GM18511 (cell line): ENCODE measurements around the gene PLET1.

Experiments used
- ATAC-seq: cut with Tn5 transposase; IDR thresholded peaks from one replicate; pipeline ENCODE4 v1.9.1; 2021; ENCODE audit warnings: mild to moderate bottlenecking, moderate library complexity; ENCODE audit not compliant: unreplicated experiment

The PLET1 gene

GRCh38 chr11:112248201-112248600, 12.5 kb downstream of the PLET1 start:
- no peak for ATAC-seq

DNA sequence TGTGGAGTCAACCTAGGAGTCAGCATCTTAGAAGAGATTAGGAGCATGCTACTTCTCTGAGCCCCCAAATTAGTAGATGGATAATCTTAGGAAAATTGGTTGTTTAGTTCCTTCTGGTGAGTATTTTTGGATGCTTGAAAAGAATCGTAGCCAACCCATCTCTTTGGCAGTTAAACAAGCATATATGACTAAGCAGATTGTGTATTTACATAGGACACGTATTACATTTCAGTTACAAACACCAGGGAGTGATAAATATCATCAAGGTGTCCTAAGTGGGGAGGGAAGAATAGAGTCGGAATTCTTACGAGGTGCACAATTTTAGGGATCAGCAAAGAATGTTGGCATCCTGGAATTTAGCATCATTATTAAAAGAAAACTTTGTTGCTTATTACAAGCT, 13.5 kb downstream of the PLET1 start:
- no peak for ATAC-seq

GRCh38 chr11:112241486-112241885, 19.2 kb downstream of the PLET1 start:
- ATAC-seq: no peak

DNA sequence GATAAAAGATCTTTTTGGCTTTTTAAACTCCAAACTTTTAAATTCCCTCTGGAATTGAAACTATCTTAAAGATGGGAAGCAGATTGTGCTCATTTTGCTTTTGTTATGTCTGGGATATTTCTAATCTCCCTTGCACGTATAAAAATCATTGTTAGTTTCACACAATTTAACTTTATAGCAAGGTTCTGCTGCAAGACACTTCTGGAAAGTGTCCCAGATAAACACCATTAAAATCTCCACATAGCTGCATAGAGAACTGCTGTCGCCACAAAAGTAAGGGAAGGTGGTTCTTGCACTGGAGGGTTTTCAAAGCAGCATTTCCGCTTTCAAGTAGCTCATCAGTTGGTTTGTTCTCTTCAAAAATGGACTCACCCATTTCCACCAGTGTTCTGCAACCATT, 22.6 kb downstream of the PLET1 start:
- no peak for ATAC-seq

GRCh38 chr11:112237451-112237850, 23.2 kb downstream of the PLET1 start:
- ATAC-seq: no peak

DNA sequence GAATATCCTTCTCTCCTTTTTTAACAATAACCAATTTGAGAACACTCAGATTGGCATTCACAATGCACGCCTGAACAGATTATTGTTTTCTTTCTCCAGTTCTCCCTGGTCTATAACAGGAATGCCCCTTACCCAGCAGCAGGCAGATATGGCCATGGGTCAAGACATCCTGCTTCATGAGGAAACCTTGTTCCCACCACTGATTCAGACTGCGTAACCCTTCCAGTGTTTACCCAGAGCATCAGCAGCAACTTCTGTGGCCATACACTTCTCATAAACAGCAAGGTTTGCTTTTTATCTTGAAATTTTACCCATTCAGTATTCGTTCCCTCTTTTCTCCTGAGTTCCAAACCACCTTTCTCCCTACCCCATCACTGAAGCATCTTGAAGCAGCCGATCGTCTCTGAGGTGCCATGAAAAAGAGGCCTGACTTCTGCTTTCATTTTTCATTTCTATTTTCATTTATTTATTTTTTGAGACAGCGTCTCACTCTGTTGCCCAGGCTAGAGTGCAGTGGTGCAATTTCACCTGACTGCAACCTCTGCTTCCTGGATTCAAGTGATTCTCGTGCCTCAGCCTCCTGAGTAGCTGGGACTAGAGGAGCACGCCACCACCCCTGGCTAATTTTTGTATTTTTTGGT, 24.8 kb downstream of the PLET1 start:
- ATAC-seq: peak; percentile 77

- no peak for ATAC-seq
Observed at GRCh38 chr11:112231952-112232351, 28.7 kb downstream of the PLET1 start.

DNA sequence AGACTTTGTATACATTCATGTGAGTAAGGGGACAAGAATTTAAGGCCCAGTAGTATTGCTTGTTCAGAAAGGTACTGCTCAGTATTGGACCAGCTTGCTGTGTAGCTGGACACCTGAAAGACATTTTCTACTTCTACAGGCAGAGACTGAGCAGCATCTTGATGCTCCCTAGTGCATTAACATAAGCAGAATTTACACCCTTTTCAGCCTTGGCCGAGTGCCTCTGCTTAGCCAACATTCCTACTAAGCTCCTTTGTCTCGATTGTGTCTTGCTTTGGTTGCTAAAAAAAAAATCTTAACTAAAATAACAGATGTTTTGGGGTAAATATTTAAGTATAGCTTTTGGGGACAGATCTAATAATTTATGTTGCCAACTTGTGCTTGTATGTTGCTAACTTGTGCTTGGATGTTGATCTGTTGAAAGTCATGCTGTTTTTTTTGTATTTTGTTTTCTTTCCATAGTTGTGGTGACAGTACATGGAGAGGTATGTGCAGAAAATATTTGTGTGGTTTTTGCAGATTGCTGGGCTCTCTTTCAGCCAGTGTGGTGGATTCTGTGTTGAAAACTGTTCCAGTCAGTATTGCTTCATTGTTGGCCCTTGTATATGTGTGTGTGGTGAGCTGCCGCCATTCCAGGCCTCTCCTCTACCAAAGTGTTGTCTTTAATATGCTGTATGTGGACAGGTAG, 30.8 kb downstream of the PLET1 start:
- ATAC-seq: no peak

GRCh38 chr11:112229159-112229558, 31.5 kb downstream of the PLET1 start:
- no peak for ATAC-seq

DNA sequence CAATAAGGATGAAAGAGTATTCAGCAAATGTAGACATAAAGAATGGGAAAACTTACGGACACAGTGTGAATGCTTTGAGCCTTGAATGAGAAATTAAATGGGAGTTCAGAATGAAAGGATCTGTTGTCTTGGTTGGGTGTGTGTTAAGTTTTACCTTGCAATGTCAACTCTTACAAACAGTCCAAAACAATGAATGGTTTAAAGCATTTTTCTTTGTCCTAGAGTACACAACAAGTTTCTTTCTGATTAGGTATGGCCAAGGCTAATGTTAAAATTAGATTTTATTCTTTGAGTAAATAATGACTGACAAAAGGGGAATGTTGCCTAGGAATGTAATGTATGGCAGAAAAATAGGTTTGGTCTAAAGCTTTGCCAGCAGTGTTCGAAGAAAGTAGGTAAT, 32.0 kb downstream of the PLET1 start:
- no peak for ATAC-seq

- ATAC-seq: no peak
Observed at GRCh38 chr11:112227471-112227870, 33.2 kb downstream of the PLET1 start.

GRCh38 chr11:112226831-112227401, 33.7 kb downstream of the PLET1 start:
- peak; percentile 57 for ATAC-seq

GRCh38 chr11:112226062-112226830, 34.4 kb downstream of the PLET1 start, which contains the start of gene PTS:
Gene PTS (plus strand): TSS chr11:112226428. CDS start chr11:112226444, 16 bp downstream.
- peak; percentile 97 for ATAC-seq

- ATAC-seq: no peak
Observed at GRCh38 chr11:112225753-112226061, 35.0 kb downstream of the PLET1 start.

DNA sequence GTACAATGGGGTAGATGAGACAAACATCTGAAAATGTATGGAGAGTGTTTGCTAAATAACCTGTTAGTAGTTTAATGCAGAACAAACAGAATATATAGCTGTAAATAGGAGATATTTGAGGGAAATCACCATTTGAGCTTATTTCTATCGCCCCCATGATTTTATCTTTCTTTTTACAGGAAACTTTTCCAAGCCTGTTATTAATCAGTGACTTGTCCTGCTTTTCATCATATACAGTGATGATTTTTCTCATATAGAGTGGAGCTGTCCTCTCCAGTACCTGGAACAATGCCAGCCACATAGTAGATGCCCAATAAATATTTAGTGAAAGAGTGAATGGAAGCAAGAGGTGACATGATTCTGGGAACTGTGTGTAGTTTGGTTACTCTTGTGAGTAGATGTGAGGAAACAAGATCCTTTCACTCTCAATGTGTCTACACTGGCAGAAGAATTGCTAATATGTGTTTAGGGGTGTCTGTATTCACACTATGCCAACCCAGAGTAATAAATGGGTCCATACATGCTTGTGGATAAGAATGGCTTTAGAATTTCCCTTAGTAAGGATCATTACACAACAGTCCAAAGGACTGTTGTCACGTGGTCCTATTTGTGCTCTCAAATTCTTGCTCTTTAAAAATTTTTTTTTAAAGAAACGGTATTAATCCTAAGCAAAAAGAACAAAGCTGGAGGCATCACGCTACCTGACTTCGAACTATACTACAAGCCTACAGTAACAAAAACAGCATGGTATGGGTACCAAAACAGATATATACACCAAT, 36.7 kb downstream of the PLET1 start:
- no peak for ATAC-seq

GRCh38 chr11:112223121-112223520, 37.5 kb downstream of the PLET1 start:
- no peak for ATAC-seq

DNA sequence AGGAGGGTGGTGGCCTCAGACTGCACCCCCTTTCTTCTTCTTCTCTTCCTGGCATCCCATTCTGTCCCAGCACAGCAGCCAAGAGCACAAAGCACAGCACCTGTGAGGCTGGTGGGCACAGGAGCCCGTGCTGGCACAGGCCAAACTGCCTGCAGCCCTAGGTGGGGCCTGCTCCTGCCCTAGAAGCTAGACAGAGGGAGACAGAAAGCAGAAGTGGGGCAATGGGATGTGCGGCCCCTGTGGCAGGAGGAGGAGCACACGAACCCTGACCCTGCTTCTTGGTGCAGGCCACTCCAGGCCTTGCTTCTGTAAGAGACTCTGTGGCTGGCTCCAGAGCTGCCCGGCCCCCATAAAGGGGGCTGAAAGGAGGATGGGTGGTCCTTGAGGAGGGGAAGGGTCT, 38.4 kb downstream of the PLET1 start:
- ATAC-seq: no peak

DNA sequence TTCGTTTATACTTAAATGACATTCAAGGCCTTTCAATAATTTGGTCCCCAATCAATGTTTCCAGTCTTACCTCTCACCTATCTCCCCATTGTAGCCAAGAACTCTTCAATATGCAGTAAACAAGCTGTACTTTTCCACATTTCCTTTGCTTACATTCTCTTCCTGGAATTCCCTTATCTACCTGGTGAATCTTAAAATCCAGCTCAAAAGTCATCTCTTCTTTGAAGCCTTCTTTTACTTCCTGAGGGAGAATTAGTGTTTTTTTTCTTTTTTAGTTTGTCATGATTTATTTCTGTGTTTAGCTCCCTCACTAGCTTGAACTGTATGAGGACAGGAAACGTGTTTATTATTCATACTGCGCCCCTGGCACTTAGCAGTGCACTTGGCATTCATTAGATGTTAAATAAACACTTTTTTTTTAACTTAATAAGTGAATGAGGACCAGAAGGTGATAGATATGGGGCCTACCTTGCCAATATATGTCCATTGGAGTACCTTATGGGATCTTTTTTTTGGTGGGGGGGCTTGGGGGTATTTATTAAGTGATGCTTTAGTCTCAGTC, 39.3 kb downstream of the PLET1 start:
- ATAC-seq: no peak

DNA sequence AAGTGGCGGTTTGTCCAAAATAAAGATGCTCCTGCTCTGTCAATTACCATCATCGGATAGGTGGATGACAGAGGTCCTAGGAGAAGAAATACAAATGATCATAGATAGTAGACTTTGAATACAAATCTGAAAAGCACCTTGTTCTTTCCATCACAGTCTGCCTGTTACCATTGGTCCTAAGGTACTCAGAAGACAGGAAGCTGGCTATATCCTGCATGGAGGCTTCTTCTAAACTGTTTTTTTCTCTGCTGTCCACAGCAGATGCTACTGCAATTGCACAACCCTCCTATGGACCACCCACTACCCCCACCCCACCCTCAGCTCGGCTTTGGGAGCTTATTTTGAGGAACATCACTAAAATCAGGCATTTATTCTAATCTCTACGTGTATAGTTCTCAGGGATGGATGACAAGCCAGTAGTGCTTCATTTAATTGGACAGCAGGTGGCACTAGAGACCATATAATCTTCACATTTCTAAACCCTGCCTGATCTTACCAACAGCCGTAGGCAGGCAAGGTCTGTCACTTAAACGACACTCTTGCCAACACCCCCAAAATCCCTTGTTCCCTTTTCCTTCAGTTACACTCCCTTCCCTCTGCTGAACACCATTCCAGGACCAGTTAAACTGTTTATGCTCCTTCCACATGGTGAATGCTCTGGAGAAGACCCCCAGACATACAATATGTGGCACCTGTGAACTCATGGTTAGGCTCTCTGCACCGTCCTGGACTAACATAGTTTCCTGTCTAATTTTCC, 41.0 kb downstream of the PLET1 start:
- ATAC-seq: peak; percentile 98

DNA sequence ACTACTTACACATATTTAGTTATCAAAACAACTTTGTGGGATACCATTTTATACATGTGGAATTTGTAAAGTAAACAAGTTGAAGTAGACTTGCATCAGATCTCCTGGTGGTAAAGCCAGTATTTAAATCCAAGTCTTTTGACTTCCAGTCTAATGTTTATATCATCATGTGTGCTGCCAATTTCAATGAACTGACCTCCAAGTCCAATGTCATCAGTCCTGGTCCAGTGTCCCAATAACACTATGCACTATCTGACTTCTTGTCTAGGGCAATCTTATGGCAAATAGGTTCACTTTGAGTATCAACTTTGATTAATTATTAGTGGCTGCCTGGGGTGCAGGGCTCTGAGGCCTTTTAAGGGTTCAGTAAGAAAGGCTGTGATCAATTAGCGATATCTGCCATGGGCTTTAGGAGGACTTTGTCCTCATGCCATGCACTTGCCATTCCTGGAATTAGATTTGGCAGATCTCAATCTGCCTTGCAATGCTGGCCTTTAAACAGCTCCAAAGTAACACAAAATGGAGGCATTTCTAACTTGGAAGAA, 44.0 kb downstream of the PLET1 start:
- no peak for ATAC-seq
